Activated CD4-positive, alpha-beta T cell treated with anti-CD3 and anti-CD28 coated beads, Interleukin-2, Interleukin-4, amounts not matched to agents 100 ng/mL and 50 ng/mL, durations not matched to agents 16 hours and 8 hours (primary cell): ENCODE results near the gene LRRC32.
"Not testable (repeated sequence)": the region's sequence is repeated elsewhere in the genome, so short reads cannot be mapped to it uniquely, and the experiment has no call there.

Experiments
- DNase-seq: peaks from one replicate; pipeline ENCODE4 v3.0.0-alpha.2; 2020; ENCODE audit warnings: low spot score

The LRRC32 gene

GRCh38 chr11:76610871-76611475 lies 59.6 kb downstream of the LRRC32 start:
- DNase-seq, result no peak

- DNase-seq, result no peak
Observed at GRCh38 chr11:76610371-76610770, 60.2 kb downstream of the LRRC32 start.

- no peak for DNase-seq
Observed at GRCh38 chr11:76609736-76610370, 60.7 kb downstream of the LRRC32 start.

- DNase-seq, result not testable (repeated sequence)
Observed at GRCh38 chr11:76608879-76609460, 61.6 kb downstream of the LRRC32 start.

GRCh38 chr11:76608228-76608627 lies 62.3 kb downstream of the LRRC32 start:
- not testable (repeated sequence) for DNase-seq
